ENCODE measurements around the gene MMP14.

GRCh38 chr14:22882064-22882463, 45.7 kb downstream of the MMP14 start:
- TF ChIP-seq SIN3A (IDR thresholded peaks at IDR 0.05; ENCODE audit: borderline replicate concordance, insufficient read depth, low read length) = no peak
- no peak for TF ChIP-seq POLR2AphosphoS5 (IDR thresholded peaks at IDR 0.05; ENCODE audit: low read depth, low read length)
- TF ChIP-seq TAF1 (IDR thresholded peaks at IDR 0.05; ENCODE audit: borderline replicate concordance, insufficient read depth, low read length) = no peak
- no peak for TF ChIP-seq FOXP2 (optimal IDR thresholded peaks at IDR 0.05; ENCODE audit: borderline replicate concordance, extremely low read depth, extremely low read length, insufficient read depth)
- TF ChIP-seq REST (IDR thresholded peaks at IDR 0.05; ENCODE audit: insufficient read depth in 1 of 2, low read depth in 2 of 2, low read length in 2 of 2) = no peak

All from PFSK-1 (cell line).